ENCODE results near the gene UNC45B.
"Not testable (repeated sequence)": the region's sequence is repeated elsewhere in the genome, so short reads cannot be mapped to it uniquely, and the experiment has no call there.

UNC45B gene

GRCh38 chr17:35170968-35171771 lies 23.6 kb downstream of the UNC45B start:
- peak in 4 of 6 experiments; percentile 19 to 77 (median 66) for DNase-seq

- peak in 3 of 6 experiments; percentile 47 to 73 (median 66) for DNase-seq
These were observed 24.2 kb downstream of the UNC45B start for GRCh38 chr17:35171834-35172233.

GRCh38 chr17:35172321-35172720 lies 24.7 kb downstream of the UNC45B start:
- DNase-seq: not testable (repeated sequence)

- DNase-seq: no peak
These were observed 27.3 kb downstream of the UNC45B start for GRCh38 chr17:35174835-35175334.

- DNase-seq: no peak
These were observed 28.2 kb downstream of the UNC45B start for GRCh38 chr17:35175638-35176415.

- DNase-seq: no peak
These were observed 29.3 kb downstream of the UNC45B start for GRCh38 chr17:35176897-35177296.

GRCh38 chr17:35179379-35179778 lies 31.8 kb downstream of the UNC45B start:
- DNase-seq: not testable (repeated sequence)

- DNase-seq: no peak
These were observed 35.7 kb downstream of the UNC45B start for GRCh38 chr17:35183332-35183731.

- DNase-seq: no peak
These were observed 36.7 kb downstream of the UNC45B start for GRCh38 chr17:35184274-35184673.

GRCh38 chr17:35185849-35186248 lies 38.2 kb downstream of the UNC45B start:
- DNase-seq: no peak

GRCh38 chr17:35187481-35187880 lies 39.9 kb downstream of the UNC45B start:
- no peak for DNase-seq

- peak in 4 of 6 experiments; percentile 3 to 57 (median 41) for DNase-seq
These were observed 40.5 kb downstream of the UNC45B start for GRCh38 chr17:35188111-35188510.

GRCh38 chr17:35189291-35189690 lies 41.7 kb downstream of the UNC45B start:
- no peak for DNase-seq

GRCh38 chr17:35191001-35191695 lies 43.5 kb downstream of the UNC45B start:
- no peak for DNase-seq

- peak in 4 of 6 experiments; percentile 12 to 29 (median 19) for DNase-seq
These were observed 45.1 kb downstream of the UNC45B start for GRCh38 chr17:35192708-35193107.

- DNase-seq: not testable (repeated sequence)
These were observed 46.4 kb downstream of the UNC45B start, which contains the start of gene SLC35G3 for GRCh38 chr17:35194001-35194400. Gene SLC35G3, minus strand, starts transcription at chr17:35194393. Its CDS starts 86 bp downstream, at chr17:35194307.

GRCh38 chr17:35195062-35195461 lies 47.4 kb downstream of the UNC45B start:
- DNase-seq: not testable (repeated sequence)

GRCh38 chr17:35202582-35202981 lies 55.0 kb downstream of the UNC45B start:
- DNase-seq: not testable (repeated sequence)

GRCh38 chr17:35210741-35211140 lies 63.1 kb downstream of the UNC45B start:
- DNase-seq: peak; percentile 11 to 74 (median 54)

GRCh38 chr17:35212668-35213067 lies 65.1 kb downstream of the UNC45B start:
- DNase-seq: no peak

GRCh38 chr17:35213412-35213940 lies 65.9 kb downstream of the UNC45B start:
- peak in 1 of 6 experiments; percentile 45 for DNase-seq

- peak in 5 of 6 experiments; percentile 20 to 91 (median 86) for DNase-seq
These were observed 66.6 kb downstream of the UNC45B start for GRCh38 chr17:35214192-35214591.

Measured in stimulated activated naive CD4-positive, alpha-beta T cell (primary cell).